ENCODE results near the gene UBE2D3. TPM values are rescaled to one million over a fixed set of nuclear protein-coding genes. Genes with fewer than 3 reads are reported as not detected.

The UBE2D3 gene
- total RNA-seq, 1 experiment from 2014 or later: 351 TPM

DNA sequence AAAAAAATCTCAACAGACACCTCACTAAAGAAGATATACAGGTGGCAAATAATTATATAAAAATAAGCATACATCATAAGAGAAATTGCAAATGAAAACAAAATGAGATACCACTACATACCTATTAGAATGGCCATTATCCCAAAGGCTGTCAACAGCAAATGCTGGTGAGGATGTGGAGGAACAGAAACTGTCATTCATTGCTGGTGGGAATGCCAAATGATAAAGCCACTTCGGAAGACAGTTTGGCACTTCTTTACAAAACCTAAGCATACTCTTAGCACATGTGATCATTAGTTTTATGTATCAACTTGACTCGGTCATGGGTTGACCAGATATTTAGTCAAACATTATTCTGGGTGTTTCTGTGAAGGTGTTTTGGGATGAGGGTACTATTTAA, 53.1 kb downstream of the UBE2D3 start:
- Mint-ChIP-seq H3K4me1 (0 out of 2 replicates have a peak, but pooled peaks cover 3% of the 10 kb centered on the region), H3K9me3 (no peaks in the 10 kb centered on the region), H3K4me3 (no peak overlapping the region), H3K27me3 (ENCODE audit: low read depth) (peaks cover 3% of the 10 kb centered on the region), H3K36me3 (no peaks in the 10 kb centered on the region), H3K27ac (no peak overlapping the region)
- ChIA-PET CTCF (no interaction called here), POLR2A (no interaction called here)
- DNase-seq (ENCODE audit: low spot score) (no peak), ATAC-seq (no peak)
- TF ChIP-seq ZNF138 (CRISPR knock-in tag; conservative IDR thresholded peaks at IDR 0.05) (no peak), SMAD3 (CRISPR knock-in tag; IDR thresholded peaks at IDR 0.05; ENCODE audit: borderline replicate concordance) (no peak), NFATC4 (CRISPR knock-in tag; IDR thresholded peaks at IDR 0.05) (no peak)
- TF ChIP-seq, protein P1, sequence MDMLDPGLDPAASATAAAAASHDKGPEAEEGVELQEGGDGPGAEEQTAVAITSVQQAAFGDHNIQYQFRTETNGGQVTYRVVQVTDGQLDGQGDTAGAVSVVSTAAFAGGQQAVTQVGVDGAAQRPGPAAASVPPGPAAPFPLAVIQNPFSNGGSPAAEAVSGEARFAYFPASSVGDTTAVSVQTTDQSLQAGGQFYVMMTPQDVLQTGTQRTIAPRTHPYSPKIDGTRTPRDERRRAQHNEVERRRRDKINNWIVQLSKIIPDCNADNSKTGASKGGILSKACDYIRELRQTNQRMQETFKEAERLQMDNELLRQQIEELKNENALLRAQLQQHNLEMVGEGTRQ (CRISPR knock-in tag; IDR thresholded peaks at IDR 0.05): no peak
- TF ChIP-seq, protein P2, sequence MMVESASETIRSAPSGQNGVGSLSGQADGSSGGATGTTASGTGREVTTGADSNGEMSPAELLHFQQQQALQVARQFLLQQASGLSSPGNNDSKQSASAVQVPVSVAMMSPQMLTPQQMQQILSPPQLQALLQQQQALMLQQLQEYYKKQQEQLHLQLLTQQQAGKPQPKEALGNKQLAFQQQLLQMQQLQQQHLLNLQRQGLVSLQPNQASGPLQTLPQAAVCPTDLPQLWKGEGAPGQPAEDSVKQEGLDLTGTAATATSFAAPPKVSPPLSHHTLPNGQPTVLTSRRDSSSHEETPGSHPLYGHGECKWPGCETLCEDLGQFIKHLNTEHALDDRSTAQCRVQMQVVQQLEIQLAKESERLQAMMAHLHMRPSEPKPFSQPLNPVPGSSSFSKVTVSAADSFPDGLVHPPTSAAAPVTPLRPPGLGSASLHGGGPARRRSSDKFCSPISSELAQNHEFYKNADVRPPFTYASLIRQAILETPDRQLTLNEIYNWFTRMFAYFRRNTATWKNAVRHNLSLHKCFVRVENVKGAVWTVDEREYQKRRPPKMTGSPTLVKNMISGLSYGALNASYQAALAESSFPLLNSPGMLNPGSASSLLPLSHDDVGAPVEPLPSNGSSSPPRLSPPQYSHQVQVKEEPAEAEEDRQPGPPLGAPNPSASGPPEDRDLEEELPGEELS (CRISPR knock-in tag; IDR thresholded peaks at IDR 0.05): no peak

DNA sequence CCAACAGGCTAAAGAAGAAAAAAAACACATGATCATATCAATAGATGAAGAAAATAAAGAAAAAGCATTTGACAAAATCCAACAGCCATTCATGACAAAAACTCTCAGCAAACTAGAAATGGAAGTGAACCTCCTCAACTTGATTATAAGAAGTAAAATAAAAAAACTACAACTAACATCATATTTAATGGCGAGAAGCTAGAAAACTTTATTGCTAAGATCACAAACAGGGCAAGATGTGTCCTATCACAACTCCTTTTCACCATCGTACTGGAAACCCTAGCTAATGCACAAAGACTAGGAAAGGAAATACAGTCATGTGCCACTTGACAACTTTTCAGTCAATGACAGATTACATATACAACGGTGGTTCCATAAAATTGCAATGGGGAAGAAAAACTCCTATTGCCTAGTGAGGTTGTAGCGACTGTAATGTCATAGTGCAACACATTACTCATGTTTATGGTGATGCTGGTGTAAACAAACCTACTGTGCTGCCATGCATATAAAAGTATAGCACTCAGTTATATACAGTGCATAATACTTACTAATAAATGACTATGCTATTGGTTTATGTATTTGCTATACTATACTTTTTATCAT, 54.5 kb downstream of the UBE2D3 start:
- DNase-seq (ENCODE audit: low spot score): no peak
- H3K9me3 Mint-ChIP-seq: no peaks in the 10 kb centered on the region
- no peak for ATAC-seq
- H3K27ac Mint-ChIP-seq: no peak overlapping the region
- H3K4me1 Mint-ChIP-seq: no peaks in the 10 kb centered on the region
- TF ChIP-seq, protein P3, sequence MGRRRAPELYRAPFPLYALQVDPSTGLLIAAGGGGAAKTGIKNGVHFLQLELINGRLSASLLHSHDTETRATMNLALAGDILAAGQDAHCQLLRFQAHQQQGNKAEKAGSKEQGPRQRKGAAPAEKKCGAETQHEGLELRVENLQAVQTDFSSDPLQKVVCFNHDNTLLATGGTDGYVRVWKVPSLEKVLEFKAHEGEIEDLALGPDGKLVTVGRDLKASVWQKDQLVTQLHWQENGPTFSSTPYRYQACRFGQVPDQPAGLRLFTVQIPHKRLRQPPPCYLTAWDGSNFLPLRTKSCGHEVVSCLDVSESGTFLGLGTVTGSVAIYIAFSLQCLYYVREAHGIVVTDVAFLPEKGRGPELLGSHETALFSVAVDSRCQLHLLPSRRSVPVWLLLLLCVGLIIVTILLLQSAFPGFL (CRISPR knock-in tag; IDR thresholded peaks at IDR 0.05; ENCODE audit: borderline replicate concordance): no peak
- TF ChIP-seq TCF7 (CRISPR knock-in tag; IDR thresholded peaks at IDR 0.05; ENCODE audit: low read depth) (no peak), ZNF416 (CRISPR knock-in tag; IDR thresholded peaks at IDR 0.05) (no peak), MXD4 (CRISPR knock-in tag; IDR thresholded peaks at IDR 0.05; ENCODE audit: borderline replicate concordance) (no peak), ZBTB21 (CRISPR knock-in tag; IDR thresholded peaks at IDR 0.05; ENCODE audit: borderline replicate concordance) (no peak)
- TF ChIP-seq, protein P2 (CRISPR knock-in tag; IDR thresholded peaks at IDR 0.05): no peak
- TF ChIP-seq, protein P4, sequence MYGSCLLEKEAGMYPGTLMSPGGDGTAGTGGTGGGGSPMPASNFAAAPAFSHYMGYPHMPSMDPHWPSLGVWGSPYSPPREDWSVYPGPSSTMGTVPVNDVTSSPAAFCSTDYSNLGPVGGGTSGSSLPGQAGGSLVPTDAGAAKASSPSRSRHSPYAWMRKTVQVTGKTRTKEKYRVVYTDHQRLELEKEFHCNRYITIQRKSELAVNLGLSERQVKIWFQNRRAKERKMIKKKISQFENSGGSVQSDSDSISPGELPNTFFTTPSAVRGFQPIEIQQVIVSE (CRISPR knock-in tag; IDR thresholded peaks at IDR 0.05; ENCODE audit: borderline replicate concordance): no peak
- TF ChIP-seq, protein P5, sequence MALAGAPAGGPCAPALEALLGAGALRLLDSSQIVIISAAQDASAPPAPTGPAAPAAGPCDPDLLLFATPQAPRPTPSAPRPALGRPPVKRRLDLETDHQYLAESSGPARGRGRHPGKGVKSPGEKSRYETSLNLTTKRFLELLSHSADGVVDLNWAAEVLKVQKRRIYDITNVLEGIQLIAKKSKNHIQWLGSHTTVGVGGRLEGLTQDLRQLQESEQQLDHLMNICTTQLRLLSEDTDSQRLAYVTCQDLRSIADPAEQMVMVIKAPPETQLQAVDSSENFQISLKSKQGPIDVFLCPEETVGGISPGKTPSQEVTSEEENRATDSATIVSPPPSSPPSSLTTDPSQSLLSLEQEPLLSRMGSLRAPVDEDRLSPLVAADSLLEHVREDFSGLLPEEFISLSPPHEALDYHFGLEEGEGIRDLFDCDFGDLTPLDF (CRISPR knock-in tag; IDR thresholded peaks at IDR 0.05): no peak
- peaks cover 3% of the 10 kb centered on the region for H3K27me3 Mint-ChIP-seq (ENCODE audit: low read depth)
- ChIA-PET POLR2A (interaction anchor here (1.2 kb wide), 1 partner anchor 12 kb away, joined by 4 read pairs; the partner anchor contains the start of gene MANBA), CTCF (no interaction called here)
- no peaks in the 10 kb centered on the region for H3K36me3 Mint-ChIP-seq
- H3K4me3 Mint-ChIP-seq: no peak overlapping the region

DNA sequence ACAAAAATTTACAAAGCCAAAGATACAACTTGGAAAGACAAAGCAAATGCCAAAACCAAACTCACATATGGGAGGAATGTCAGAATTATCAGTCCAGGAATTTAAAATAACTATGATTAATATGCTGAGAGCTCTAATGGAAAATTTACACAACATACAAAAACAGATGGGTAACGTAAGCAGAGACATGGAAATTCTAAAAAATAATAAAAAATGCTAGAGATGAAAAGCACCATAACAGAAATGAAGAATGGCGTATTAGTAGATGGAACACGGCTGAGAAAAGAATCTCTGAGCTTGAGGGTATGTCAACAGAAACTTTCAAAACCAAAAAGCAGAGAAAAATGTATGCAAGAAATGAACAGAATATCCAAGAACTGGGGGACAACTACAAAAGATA, 62.5 kb downstream of the UBE2D3 start:
- H3K4me1 Mint-ChIP-seq: peaks cover 11% of the 10 kb centered on the region
- H3K27me3 Mint-ChIP-seq (ENCODE audit: low read depth): no peaks in the 10 kb centered on the region; the same call in none of the 2 replicates
- ChIA-PET POLR2A (no interaction called here), CTCF (interaction anchor here (1.0 kb wide), 1 partner anchor 33 kb away, joined by 3 read pairs; no protein-coding TSS in a partner anchor)
- no peak for DNase-seq (ENCODE audit: low spot score)
- H3K27ac Mint-ChIP-seq: no peak overlapping the region
- H3K9me3 Mint-ChIP-seq: peaks cover 20% of the 10 kb centered on the region
- peaks cover 14% of the 10 kb centered on the region; the same call in 1 of the 2 replicates for H3K36me3 Mint-ChIP-seq
- no peak overlapping the region for H3K4me3 Mint-ChIP-seq
- no peak for ATAC-seq
- TF ChIP-seq RELA (CRISPR knock-in tag; IDR thresholded peaks at IDR 0.05; ENCODE audit: borderline replicate concordance): no peak
- TF ChIP-seq, protein P6, sequence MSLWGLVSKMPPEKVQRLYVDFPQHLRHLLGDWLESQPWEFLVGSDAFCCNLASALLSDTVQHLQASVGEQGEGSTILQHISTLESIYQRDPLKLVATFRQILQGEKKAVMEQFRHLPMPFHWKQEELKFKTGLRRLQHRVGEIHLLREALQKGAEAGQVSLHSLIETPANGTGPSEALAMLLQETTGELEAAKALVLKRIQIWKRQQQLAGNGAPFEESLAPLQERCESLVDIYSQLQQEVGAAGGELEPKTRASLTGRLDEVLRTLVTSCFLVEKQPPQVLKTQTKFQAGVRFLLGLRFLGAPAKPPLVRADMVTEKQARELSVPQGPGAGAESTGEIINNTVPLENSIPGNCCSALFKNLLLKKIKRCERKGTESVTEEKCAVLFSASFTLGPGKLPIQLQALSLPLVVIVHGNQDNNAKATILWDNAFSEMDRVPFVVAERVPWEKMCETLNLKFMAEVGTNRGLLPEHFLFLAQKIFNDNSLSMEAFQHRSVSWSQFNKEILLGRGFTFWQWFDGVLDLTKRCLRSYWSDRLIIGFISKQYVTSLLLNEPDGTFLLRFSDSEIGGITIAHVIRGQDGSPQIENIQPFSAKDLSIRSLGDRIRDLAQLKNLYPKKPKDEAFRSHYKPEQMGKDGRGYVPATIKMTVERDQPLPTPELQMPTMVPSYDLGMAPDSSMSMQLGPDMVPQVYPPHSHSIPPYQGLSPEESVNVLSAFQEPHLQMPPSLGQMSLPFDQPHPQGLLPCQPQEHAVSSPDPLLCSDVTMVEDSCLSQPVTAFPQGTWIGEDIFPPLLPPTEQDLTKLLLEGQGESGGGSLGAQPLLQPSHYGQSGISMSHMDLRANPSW (CRISPR knock-in tag; conservative IDR thresholded peaks at IDR 0.05; ENCODE audit: low read depth): no peak
- TF ChIP-seq, protein P7, sequence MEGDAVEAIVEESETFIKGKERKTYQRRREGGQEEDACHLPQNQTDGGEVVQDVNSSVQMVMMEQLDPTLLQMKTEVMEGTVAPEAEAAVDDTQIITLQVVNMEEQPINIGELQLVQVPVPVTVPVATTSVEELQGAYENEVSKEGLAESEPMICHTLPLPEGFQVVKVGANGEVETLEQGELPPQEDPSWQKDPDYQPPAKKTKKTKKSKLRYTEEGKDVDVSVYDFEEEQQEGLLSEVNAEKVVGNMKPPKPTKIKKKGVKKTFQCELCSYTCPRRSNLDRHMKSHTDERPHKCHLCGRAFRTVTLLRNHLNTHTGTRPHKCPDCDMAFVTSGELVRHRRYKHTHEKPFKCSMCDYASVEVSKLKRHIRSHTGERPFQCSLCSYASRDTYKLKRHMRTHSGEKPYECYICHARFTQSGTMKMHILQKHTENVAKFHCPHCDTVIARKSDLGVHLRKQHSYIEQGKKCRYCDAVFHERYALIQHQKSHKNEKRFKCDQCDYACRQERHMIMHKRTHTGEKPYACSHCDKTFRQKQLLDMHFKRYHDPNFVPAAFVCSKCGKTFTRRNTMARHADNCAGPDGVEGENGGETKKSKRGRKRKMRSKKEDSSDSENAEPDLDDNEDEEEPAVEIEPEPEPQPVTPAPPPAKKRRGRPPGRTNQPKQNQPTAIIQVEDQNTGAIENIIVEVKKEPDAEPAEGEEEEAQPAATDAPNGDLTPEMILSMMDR (IDR thresholded peaks at IDR 0.05): no peak
- TF ChIP-seq, protein P4 (CRISPR knock-in tag; IDR thresholded peaks at IDR 0.05; ENCODE audit: borderline replicate concordance): no peak
- no peak for TF ChIP-seq ELF4 (CRISPR knock-in tag; IDR thresholded peaks at IDR 0.05; ENCODE audit: low read depth)
